Heart left ventricle (tissue), 13 donors: ENCODE results near the gene ATP9B.

ENCODE experiments used
- CTCF ChIP-seq, 12 donors: fragments of 200-600 bp; sonication (generic) in 4 of 12; IDR thresholded peaks; one replicate each; pipeline versions ENCODE4 v1.5.0 to v1.8.0; 2018 to 2022; ENCODE audit warnings: antibody characterized with exemption in 12 of 12, mild to moderate bottlenecking in 5 of 12
- POLR2A ChIP-seq, 2 donors: fragments of 450-650 bp; IDR thresholded peaks; one replicate each; pipeline ENCODE4 v1.6.1; 2017; ENCODE audit warnings: antibody characterized with exemption in 2 of 2, mild to moderate bottlenecking in 2 of 2, moderate library complexity in 2 of 2
- donor health status: ischemic (EF 13 %, LVEDD 7.1; RV severe dilation, severe dysfunction).
- donor health status: DM: no; HTN: yes; CAD: no.
- donor health status: DM: no; HTN: no; CAD: no.
- donor health status: ischemic (EF 25% LVEDD 6.9; RV normal size, moderate dysfunction).
- donor health status: ischemic (EF 25% LVEDD 5.7; RV mildly dilated, moderate dysfunction).
- donor health status: ischemic (EF 35%, LVEDD 5.7; RV mildly dilated, moderate dysfunction).
- donor health status: nonischemic (EF 11% LVEDD 7.7; RV severe dilation, severe dysfunction).
- donor health status: DM: yes; HTN: yes; CAD: no.
- donor health status: PGD.
- donor health status: ischemic (EF 29% LVEDD 5.4; RV normal size, mild dysfunction).
- donor health status: nonischemic (EF 23%, LVEDD 6.1; RV moderate dilation, normal function).

DNA sequence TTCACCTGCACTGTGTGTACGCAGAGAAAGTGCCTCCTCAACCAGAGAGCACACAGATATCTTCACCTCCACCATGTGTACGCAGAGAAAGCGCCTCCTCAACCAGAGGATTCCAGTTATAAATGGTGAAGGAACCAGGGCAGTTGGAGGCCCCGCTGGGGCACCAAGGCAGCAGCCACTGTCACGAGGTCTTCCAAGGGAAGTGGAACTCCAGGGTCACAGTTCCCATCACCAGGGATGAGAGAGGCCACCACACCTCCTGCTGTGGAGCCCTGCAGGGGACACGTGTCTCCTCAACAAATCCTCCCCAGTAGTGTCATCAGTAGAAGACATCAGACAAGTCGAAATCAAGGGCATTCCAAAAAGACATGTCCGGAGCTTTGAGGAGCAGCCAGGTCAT, 298.3 kb downstream of the ATP9B start:
- TF ChIP-seq CTCF (IDR thresholded peaks at IDR 0.05) (no peak), POLR2A (IDR thresholded peaks at IDR 0.05) (no peak)
